HG02759 (cell line): Measurements from ENCODE around the gene S100A8.
"Not testable (repeated sequence)": the region's sequence is repeated elsewhere in the genome, so short reads cannot be mapped to it uniquely, and the experiment has no call there.

ENCODE experiments used
- ATAC-seq: cut with Tn5 transposase; IDR thresholded peaks from one replicate; pipeline ENCODE4 v1.9.1; 2021; ENCODE audit warnings: mild to moderate bottlenecking, moderate library complexity; ENCODE audit not compliant: unreplicated experiment

S100A8 gene

GRCh38 chr1:153390938-153391710, at the start of gene S100A8:
S100A8 (minus strand) TSS chr1:153391073; CDS start chr1:153390535, 538 bp downstream.
- ATAC-seq: no peak

- no peak for ATAC-seq
Observed at GRCh38 chr1:153439273-153439672, 48.4 kb upstream of the S100A8 start.

GRCh38 chr1:153438599-153438998, 47.7 kb upstream of the S100A8 start:
- ATAC-seq: no peak

- ATAC-seq: no peak
Observed at GRCh38 chr1:153437236-153437635, 46.4 kb upstream of the S100A8 start.

GRCh38 chr1:153434746-153435455, 44.0 kb upstream of the S100A8 start:
- ATAC-seq: no peak

- no peak for ATAC-seq
Observed at GRCh38 chr1:153432874-153433681, 42.2 kb upstream of the S100A8 start.

- no peak for ATAC-seq
Observed at GRCh38 chr1:153431928-153432327, 41.1 kb upstream of the S100A8 start.

GRCh38 chr1:153431427-153431826, 40.6 kb upstream of the S100A8 start:
- no peak for ATAC-seq

GRCh38 chr1:153431002-153431401, 40.1 kb upstream of the S100A8 start:
- ATAC-seq: no peak

GRCh38 chr1:153430561-153430960, 39.7 kb upstream of the S100A8 start:
- ATAC-seq: no peak

- ATAC-seq: no peak
Observed at GRCh38 chr1:153430166-153430553, 39.3 kb upstream of the S100A8 start.

- no peak for ATAC-seq
Observed at GRCh38 chr1:153429266-153430165, 38.6 kb upstream of the S100A8 start.

- ATAC-seq: no peak
Observed at GRCh38 chr1:153428791-153429190, 37.9 kb upstream of the S100A8 start.

GRCh38 chr1:153428073-153428638, 37.3 kb upstream of the S100A8 start:
- ATAC-seq: no peak

- no peak for ATAC-seq
Observed at GRCh38 chr1:153426809-153427208, 35.9 kb upstream of the S100A8 start.

- no peak for ATAC-seq
Observed at GRCh38 chr1:153422450-153423068, 31.7 kb upstream of the S100A8 start.

GRCh38 chr1:153420306-153420705, 29.4 kb upstream of the S100A8 start:
- ATAC-seq: no peak

- not testable (repeated sequence) for ATAC-seq
Observed at GRCh38 chr1:153419436-153419793, 28.5 kb upstream of the S100A8 start.

GRCh38 chr1:153418758-153419435, 28.0 kb upstream of the S100A8 start:
- ATAC-seq: not testable (repeated sequence)
